ENCODE measurements around the gene STK25.

DNA sequence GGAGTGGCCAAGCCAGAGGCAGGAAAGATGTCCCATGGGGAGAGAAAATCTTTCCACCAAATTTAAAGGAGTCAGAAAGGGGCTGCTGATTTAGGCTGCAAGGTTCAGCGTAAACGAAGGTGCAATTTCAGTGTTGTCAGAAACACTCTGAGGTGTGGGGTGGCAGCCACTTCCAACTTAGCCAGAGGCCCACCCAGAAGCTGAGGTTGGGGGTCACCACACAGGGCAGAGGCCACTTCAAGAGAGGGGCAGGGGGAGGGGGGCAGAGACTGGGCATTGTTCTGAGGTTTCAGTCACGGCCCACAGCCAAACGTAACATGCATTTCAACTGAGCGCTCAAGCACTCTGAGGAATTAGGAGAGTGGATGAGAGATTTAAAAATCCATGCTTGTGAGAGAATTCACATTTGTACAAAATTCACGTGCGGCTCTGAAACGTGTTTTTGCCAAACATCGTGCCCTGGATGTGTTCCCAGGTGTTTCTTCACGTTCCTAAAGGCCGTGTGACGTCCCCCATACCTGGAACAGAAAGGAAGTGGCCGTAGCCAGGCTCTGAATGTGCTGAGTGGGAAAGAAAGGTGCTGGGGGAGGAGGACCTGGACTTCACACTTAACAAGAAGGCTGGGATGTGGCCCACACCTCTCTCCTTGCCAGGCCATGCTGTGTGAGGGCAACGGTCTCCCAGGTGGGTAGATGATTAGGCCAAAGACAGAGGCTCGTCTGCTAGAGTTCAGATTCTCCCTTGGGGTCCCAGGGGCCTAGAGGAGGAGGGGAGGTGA lies 30.6 kb upstream of the STK25 start:
- TF ChIP-seq, protein P1, sequence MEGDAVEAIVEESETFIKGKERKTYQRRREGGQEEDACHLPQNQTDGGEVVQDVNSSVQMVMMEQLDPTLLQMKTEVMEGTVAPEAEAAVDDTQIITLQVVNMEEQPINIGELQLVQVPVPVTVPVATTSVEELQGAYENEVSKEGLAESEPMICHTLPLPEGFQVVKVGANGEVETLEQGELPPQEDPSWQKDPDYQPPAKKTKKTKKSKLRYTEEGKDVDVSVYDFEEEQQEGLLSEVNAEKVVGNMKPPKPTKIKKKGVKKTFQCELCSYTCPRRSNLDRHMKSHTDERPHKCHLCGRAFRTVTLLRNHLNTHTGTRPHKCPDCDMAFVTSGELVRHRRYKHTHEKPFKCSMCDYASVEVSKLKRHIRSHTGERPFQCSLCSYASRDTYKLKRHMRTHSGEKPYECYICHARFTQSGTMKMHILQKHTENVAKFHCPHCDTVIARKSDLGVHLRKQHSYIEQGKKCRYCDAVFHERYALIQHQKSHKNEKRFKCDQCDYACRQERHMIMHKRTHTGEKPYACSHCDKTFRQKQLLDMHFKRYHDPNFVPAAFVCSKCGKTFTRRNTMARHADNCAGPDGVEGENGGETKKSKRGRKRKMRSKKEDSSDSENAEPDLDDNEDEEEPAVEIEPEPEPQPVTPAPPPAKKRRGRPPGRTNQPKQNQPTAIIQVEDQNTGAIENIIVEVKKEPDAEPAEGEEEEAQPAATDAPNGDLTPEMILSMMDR (IDR thresholded peaks at IDR 0.05 in 4 of 5, conservative IDR thresholded peaks at IDR 0.05 in 1 of 5) = no peak
- TF ChIP-seq POLR2A (IDR thresholded peaks at IDR 0.05) = no peak
